Activated CD8-positive, alpha-beta T cell treated with anti-CD3 and anti-CD28 coated beads for 36 hours (primary cell): ENCODE results near the gene GPBP1. TPM values are rescaled to one million over a fixed set of nuclear protein-coding genes. Genes with fewer than 3 reads are reported as not detected.
"Not testable (repeated sequence)": the region's sequence is repeated elsewhere in the genome, so short reads cannot be mapped to it uniquely, and the experiment has no call there.

Source experiments
- ATAC-seq: fragments of 200-7000 bp; cut with Tn5 transposase; one replicate; pipeline ENCODE4 v1.10.0; 2021; ENCODE audit warnings: mild to moderate bottlenecking, moderate library complexity
- CTCF ChIA-PET: fragments of 350-600 bp; sonication (Branson Sonifier 250); formaldehyde crosslinking; loops from one replicate; lab custom pipeline; 2021; ENCODE audit warnings: antibody characterized with exemption; lab: Charles Lee
- POLR2A ChIA-PET: fragments of 350-600 bp; sonication (Branson Sonifier 250); formaldehyde crosslinking; loops from one replicate; lab custom pipeline; 2021; ENCODE audit warnings: antibody characterized with exemption; lab: Charles Lee
- DNase-seq: peaks from one replicate; pipeline ENCODE4 v3.0.0-alpha.2; 2020
- H3K27ac Mint-ChIP-seq: one replicate; pipeline ENCODE4 v1.8.0; 2021; ENCODE audit warnings: mild to moderate bottlenecking, mixed read lengths
- H3K27me3 Mint-ChIP-seq: one replicate; pipeline ENCODE4 v1.8.0; 2021; ENCODE audit warnings: mixed read lengths
- H3K36me3 Mint-ChIP-seq: one replicate; pipeline ENCODE4 v1.8.0; 2021; ENCODE audit warnings: low read depth, mixed read lengths
- H3K4me1 Mint-ChIP-seq: one replicate; pipeline ENCODE4 v1.8.0; 2021; ENCODE audit warnings: low read depth, mixed read lengths
- H3K4me3 Mint-ChIP-seq: one replicate; pipeline ENCODE4 v1.8.0; 2021; ENCODE audit warnings: mild to moderate bottlenecking, moderate library complexity, mixed read lengths
- H3K9me3 Mint-ChIP-seq: one replicate; pipeline ENCODE4 v1.8.0; 2021; ENCODE audit warnings: mixed read lengths
- CTCF ChIP-seq: fragments of 200-600 bp; IDR thresholded peaks from one replicate; pipeline ENCODE4 v1.8.0; 2022; ENCODE audit warnings: antibody characterized with exemption, mild to moderate bottlenecking
- intact Hi-C: fragments of 100-400 bp; cut with micrococcal nuclease; formaldehyde crosslinking; loops from one replicate; pipeline ENCODE4 v1.10.0; 2022
- total RNA-seq, 2 experiments: library from RNA; stranded (reverse); gene quantifications; one replicate each; pipeline ENCODE4 v1.2.3, GENCODE V29; 2021

The GPBP1 gene
- total RNA-seq, 2 experiments from 2014 or later: 87.9 to 88.5 TPM

DNA sequence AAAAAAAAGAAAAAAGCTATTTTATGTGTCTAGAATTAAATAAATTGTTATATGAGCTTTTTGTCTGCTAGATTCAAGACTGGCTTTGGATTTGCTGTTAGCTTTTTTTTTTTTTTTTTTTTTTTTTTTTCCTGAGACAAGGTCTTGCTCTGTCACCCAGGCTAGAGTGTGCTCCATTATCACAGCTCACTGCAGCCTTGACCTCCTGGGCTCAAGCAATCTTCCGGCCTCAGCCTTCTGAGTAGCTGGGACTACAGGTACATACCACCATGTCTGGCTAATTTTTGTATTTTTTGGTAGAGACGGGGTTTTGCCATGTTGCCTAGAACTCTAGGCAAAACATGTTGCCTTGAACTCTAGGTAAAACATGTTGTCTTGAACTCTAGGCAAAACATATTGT is 16.7 kb downstream of the GPBP1 start:
- Mint-ChIP-seq H3K36me3 (peaks cover 57% of the 10 kb centered on the region), H3K27ac (no peak overlapping the region)
- no peak for ATAC-seq

DNA sequence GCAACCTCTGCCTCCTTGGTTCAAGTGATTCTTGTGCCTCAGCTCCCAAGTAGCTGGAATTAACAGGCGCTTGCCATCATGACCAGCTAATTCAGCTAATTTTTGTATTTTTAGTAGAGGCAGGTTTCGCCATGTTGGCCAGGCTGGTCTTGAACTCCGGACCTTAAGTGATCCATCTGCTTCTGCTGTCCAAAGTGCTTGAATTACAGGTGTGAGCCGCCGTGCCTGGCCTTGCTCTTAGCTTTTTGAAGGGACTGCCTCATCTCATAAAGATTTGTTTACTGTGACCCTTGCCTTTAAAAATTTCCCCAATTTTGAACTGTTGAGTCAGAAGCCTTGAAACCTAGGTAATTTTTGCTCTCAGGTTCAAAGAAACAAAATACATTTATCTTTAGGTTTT is 17.3 kb downstream of the GPBP1 start:
- no peak for DNase-seq
- no peak for TF ChIP-seq CTCF
- Mint-ChIP-seq H3K4me3 (no peak overlapping the region), H3K27ac (no peak overlapping the region), H3K27me3 (no peaks in the 10 kb centered on the region), H3K9me3 (peaks cover 1% of the 10 kb centered on the region), H3K36me3 (peaks cover 58% of the 10 kb centered on the region), H3K4me1 (peaks cover 83% of the 10 kb centered on the region)
- ATAC-seq: no peak
- ChIA-PET POLR2A (interaction anchor here (1.9 to 3.1 kb wide), 2 partner anchors 15 to 18 kb away, joined by 7 to 17 read pairs; partner anchors contain the start of gene GPBP1), CTCF (interaction anchor here (0.7 to 2.1 kb wide), 4 partner anchors 15 to 373 kb away, joined by 3 to 4 read pairs (median 4); no protein-coding TSS in a partner anchor)
- intact Hi-C loops: no loop called here

More for the DNA sequence above, 16.7 kb downstream of the GPBP1 start:
- H3K4me1 Mint-ChIP-seq: peaks cover 84% of the 10 kb centered on the region
- CTCF ChIA-PET: interaction anchor here (0.7 to 2.1 kb wide), 6 partner anchors 15 to 372 kb away, joined by 3 to 4 read pairs (median 3); no protein-coding TSS in a partner anchor
- no peaks in the 10 kb centered on the region for H3K27me3 Mint-ChIP-seq
- intact Hi-C loops: no loop called here
- DNase-seq: no peak
- POLR2A ChIA-PET: interaction anchor here (0.6 to 3.1 kb wide), 4 partner anchors 9 to 51 kb away, joined by 3 to 17 read pairs (median 6); partner anchors contain the start of gene GPBP1
- no peak for TF ChIP-seq CTCF
- H3K9me3 Mint-ChIP-seq: peaks cover 1% of the 10 kb centered on the region
- no peak overlapping the region for H3K4me3 Mint-ChIP-seq

DNA sequence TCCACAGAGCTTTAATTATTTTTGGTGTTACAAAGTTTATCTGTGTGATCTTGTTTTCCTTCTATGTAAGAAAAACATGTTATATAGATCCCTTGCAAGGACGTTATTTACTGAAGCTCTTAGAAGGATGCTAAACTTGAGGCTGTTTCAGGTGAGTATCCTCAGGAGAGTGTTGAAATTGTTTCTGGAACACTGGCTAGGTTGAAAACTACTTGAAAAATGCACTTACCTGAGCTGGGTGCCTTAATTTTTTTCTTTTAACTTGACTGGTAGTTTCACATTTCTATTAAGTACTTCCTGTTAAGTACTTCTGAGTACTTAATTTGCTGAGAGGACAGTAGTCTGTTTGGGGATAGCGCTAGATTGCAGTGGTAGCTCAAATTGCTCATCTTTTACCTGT is 18.1 kb downstream of the GPBP1 start:
- POLR2A ChIA-PET: interaction anchor here (3.1 kb wide), 1 partner anchor 16 kb away, joined by 17 read pairs; no protein-coding TSS in a partner anchor
- H3K4me3 Mint-ChIP-seq: no peak overlapping the region
- CTCF ChIA-PET: interaction anchor here (0.6 to 2.1 kb wide), 3 partner anchors 16 to 82 kb away, joined by 3 to 4 read pairs (median 4); no protein-coding TSS in a partner anchor

DNA sequence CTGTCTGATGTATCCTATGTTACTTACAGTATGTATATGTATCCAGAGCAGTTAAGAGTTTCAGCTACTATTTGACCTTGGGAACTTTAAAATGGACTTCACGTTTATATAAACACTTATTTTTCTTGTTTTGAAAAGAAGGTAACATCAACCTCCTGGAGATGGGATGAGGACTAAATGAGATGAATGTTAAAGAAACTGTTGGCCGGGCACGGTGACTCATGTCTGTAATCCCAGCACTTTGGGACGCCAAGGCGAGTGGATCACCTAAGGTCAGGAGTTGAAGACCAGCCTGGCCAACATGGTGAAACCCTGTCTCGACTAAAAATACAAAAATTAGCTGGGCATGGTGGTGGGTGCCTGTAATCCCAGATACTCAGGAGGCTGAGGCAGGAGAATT is 19.0 kb downstream of the GPBP1 start:
- H3K4me3 Mint-ChIP-seq, H3K27me3 Mint-ChIP-seq, DNase-seq, intact Hi-C loops, H3K9me3 Mint-ChIP-seq, ATAC-seq: not testable (repeated sequence)
- peak overlapping the region; percentile 81 for H3K27ac Mint-ChIP-seq
- H3K36me3 Mint-ChIP-seq: peaks cover 58% of the 10 kb centered on the region
- CTCF ChIA-PET: interaction anchor here (2.1 kb wide), 1 partner anchor 17 kb away, joined by 4 read pairs; no protein-coding TSS in a partner anchor
- POLR2A ChIA-PET: interaction anchor here (3.1 kb wide), 1 partner anchor 17 kb away, joined by 17 read pairs; no protein-coding TSS in a partner anchor
- peaks cover 75% of the 10 kb centered on the region for H3K4me1 Mint-ChIP-seq

More for the DNA sequence above, 18.1 kb downstream of the GPBP1 start:
- H3K4me1 Mint-ChIP-seq: peaks cover 77% of the 10 kb centered on the region
- H3K27me3 Mint-ChIP-seq: no peaks in the 10 kb centered on the region
- peaks cover 57% of the 10 kb centered on the region for H3K36me3 Mint-ChIP-seq
- peaks cover 1% of the 10 kb centered on the region for H3K9me3 Mint-ChIP-seq
- no peak for TF ChIP-seq CTCF
- intact Hi-C loops: no loop called here
- DNase-seq (no peak), ATAC-seq (no peak)
- no peak overlapping the region for H3K27ac Mint-ChIP-seq

DNA sequence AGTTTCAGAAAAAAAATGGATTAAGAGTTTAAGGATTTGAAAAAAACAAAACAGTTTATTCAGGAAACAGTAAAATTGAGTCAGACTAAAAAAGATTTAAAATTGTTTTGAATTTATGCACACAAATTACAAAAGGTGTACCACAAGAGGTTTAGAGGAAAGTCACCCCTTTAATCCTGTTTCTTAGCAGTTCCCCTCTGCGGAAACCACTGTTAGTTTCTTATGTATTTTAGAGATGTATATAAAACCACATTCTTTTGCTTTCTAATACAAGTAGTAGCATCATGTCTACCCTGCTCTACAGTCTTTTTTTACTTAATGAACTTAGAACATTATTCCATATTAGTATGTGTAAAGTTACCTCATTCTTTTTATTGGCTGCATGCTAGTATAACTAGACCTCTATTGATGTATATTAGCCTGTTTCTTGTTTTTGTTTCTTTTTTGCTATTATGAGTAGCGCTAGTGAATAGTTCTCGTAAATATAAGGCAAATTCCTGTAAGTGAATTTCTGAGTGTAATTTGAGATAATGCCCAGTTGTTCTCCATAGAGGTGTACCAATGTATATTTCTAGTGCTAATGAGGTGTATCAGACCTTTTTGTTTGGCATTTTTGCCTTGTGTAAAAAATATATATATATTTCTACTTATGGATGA is 20.0 kb downstream of the GPBP1 start:
- Mint-ChIP-seq H3K27ac (peak overlapping the region; percentile 73), H3K9me3 (peaks cover 1% of the 10 kb centered on the region), H3K27me3 (no peaks in the 10 kb centered on the region), H3K4me3 (peak overlapping the region; percentile 38), H3K36me3 (peaks cover 54% of the 10 kb centered on the region), H3K4me1 (peaks cover 75% of the 10 kb centered on the region)
- POLR2A ChIA-PET: no interaction called here
- no peak for TF ChIP-seq CTCF
- ATAC-seq (peak; percentile 92), DNase-seq (no peak)
- CTCF ChIA-PET: no interaction called here
- intact Hi-C loops: no loop called here
